BJ (cell line): ENCODE data around the gene UBAC2. TPM values are rescaled to one million over a fixed set of nuclear protein-coding genes. Genes with fewer than 3 reads are reported as not detected.

Source experiments
- CTCF ChIA-PET: fragments of 350-600 bp; formaldehyde crosslinking; extraction: SDS; loops from one replicate; lab custom pipeline; 2021; ENCODE audit warnings: antibody characterized with exemption, inconsistent platforms; lab: Yijun Ruan, JAX
- POLR2A ChIA-PET: fragments of 300-600 bp; sonication (Branson Sonifier 250); formaldehyde crosslinking; extraction: SDS; loops from one replicate; lab custom pipeline; 2021; ENCODE audit warnings: antibody characterized with exemption; lab: Charles Lee
- DNase-seq: peaks from one replicate; pipeline ENCODE4 v3.0.0-alpha.2; 2011; ENCODE audit warnings: low read depth
- H3K27me3 ChIP-seq: 2 replicates; pipeline ENCODE4 v1.6.0; 2011; ENCODE audit warnings: low read length; ENCODE audit not compliant: control insufficient read depth, insufficient read depth
- H3K36me3 ChIP-seq: 2 replicates; pipeline ENCODE4 v1.5.1; 2011; ENCODE audit warnings: low read length; ENCODE audit not compliant: control insufficient read depth, insufficient read depth
- H3K4me3 ChIP-seq: 2 replicates; pipeline ENCODE4 v1.5.1; 2011; ENCODE audit warnings: low read depth, mild to moderate bottlenecking, control low read depth, low read length
- polyA plus RNA-seq: library from polyadenylated mRNA; depleted of rRNA; stranded (reverse); fragments of >200 nt; gene quantifications from 2 replicates; pipeline ENCODE4 v1.2.3, GENCODE V29; 2011
- TF ChIP-seq, protein P1 (sequence below): IDR thresholded peaks from 2 replicates; pipeline ENCODE4 v1.5.1; 2011; ENCODE audit warnings: low read depth, mild to moderate bottlenecking, control low read depth, inconsistent platforms, low read length, moderate library complexity; ENCODE audit not compliant: insufficient read depth

UBAC2 gene
- polyA plus RNA-seq, 1 experiment: 84.7 TPM

DNA sequence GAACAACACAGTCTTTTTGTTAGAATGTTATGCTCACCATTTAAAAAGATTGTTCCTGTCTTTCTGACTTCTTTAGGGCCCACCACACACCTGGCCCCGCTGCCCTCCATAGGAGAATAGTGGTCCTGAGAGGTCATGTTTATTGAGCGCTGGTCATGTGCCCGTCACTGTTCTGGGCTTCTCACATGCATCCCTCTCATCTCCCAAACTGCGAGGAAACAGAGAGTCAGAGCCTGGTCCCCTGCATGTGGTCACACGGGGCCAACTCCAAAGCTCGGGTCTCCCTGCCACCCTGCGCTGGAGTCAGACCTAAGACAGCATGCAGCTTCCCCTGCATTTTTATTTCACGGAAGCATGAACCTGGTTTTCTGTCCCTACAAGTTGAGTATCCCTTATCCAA lies 177.0 kb downstream of the UBAC2 start:
- no peak overlapping the region for H3K4me3 ChIP-seq
- no peak for DNase-seq
- H3K36me3 ChIP-seq: peaks cover 4% of the 10 kb centered on the region
- POLR2A ChIA-PET: no interaction called here
- no peaks in the 10 kb centered on the region for H3K27me3 ChIP-seq
- TF ChIP-seq, protein P1, sequence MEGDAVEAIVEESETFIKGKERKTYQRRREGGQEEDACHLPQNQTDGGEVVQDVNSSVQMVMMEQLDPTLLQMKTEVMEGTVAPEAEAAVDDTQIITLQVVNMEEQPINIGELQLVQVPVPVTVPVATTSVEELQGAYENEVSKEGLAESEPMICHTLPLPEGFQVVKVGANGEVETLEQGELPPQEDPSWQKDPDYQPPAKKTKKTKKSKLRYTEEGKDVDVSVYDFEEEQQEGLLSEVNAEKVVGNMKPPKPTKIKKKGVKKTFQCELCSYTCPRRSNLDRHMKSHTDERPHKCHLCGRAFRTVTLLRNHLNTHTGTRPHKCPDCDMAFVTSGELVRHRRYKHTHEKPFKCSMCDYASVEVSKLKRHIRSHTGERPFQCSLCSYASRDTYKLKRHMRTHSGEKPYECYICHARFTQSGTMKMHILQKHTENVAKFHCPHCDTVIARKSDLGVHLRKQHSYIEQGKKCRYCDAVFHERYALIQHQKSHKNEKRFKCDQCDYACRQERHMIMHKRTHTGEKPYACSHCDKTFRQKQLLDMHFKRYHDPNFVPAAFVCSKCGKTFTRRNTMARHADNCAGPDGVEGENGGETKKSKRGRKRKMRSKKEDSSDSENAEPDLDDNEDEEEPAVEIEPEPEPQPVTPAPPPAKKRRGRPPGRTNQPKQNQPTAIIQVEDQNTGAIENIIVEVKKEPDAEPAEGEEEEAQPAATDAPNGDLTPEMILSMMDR: no peak
- CTCF ChIA-PET: interaction anchor here (1.4 kb wide), 1 partner anchor 59 kb away, joined by 4 read pairs; no protein-coding TSS in a partner anchor

- no peaks in the 10 kb centered on the region for H3K27me3 ChIP-seq
- POLR2A ChIA-PET: no interaction called here
- no peak for DNase-seq
- TF ChIP-seq, protein P1: no peak
- no peak overlapping the region for H3K4me3 ChIP-seq
- CTCF ChIA-PET: no interaction called here
- peaks cover 4% of the 10 kb centered on the region for H3K36me3 ChIP-seq
These were observed 178.5 kb downstream of the UBAC2 start for GRCh38 chr13:99378985-99379733.

- CTCF ChIA-PET: no interaction called here
- no peak for DNase-seq
- Histone ChIP-seq H3K27me3 (no peaks in the 10 kb centered on the region), H3K36me3 (peaks cover 4% of the 10 kb centered on the region), H3K4me3 (no peak overlapping the region)
- POLR2A ChIA-PET: no interaction called here
- TF ChIP-seq, protein P1: no peak
These were observed 179.5 kb downstream of the UBAC2 start for GRCh38 chr13:99379856-99380801.

- DNase-seq: no peak
- POLR2A ChIA-PET: no interaction called here
- TF ChIP-seq, protein P1: no peak
- Histone ChIP-seq H3K36me3 (peaks cover 4% of the 10 kb centered on the region), H3K4me3 (no peak overlapping the region), H3K27me3 (no peaks in the 10 kb centered on the region)
- CTCF ChIA-PET: interaction anchor here (1.1 to 2.1 kb wide), 2 partner anchors 112 to 205 kb away, joined by 3 to 8 read pairs; no protein-coding TSS in a partner anchor
These were observed 180.4 kb downstream of the UBAC2 start for GRCh38 chr13:99380921-99381645.
